Mesodermal cell (in vitro differentiated cells): Measurements from ENCODE around the gene CSTPP1.
"Not testable (repeated sequence)": the region's sequence is repeated elsewhere in the genome, so short reads cannot be mapped to it uniquely, and the experiment has no call there.

Experiments
- H3K27ac ChIP-seq: 2 replicates; pipeline ENCODE4 v1.7.0; 2013; ENCODE audit warnings: mild to moderate bottlenecking, low read depth, low read length, moderate library complexity; ENCODE audit not compliant: severe bottlenecking
- H3K36me3 ChIP-seq: 2 replicates; pipeline ENCODE4 v1.7.1; 2013; ENCODE audit warnings: mild to moderate bottlenecking, low read length, moderate library complexity; ENCODE audit not compliant: control insufficient read depth, insufficient read depth
- H3K4me1 ChIP-seq: one replicate; pipeline ENCODE4 v1.7.1; 2013; ENCODE audit warnings: mild to moderate bottlenecking, low read length; ENCODE audit not compliant: insufficient read depth, control insufficient read depth, poor library complexity, severe bottlenecking
- H3K4me3 ChIP-seq: 2 replicates; pipeline ENCODE4 v1.7.0; 2013; ENCODE audit warnings: low read length, control low read depth, mild to moderate bottlenecking; ENCODE audit not compliant: insufficient read depth, poor library complexity, severe bottlenecking; ENCODE audit errors: extremely low read depth
- H3K9me3 ChIP-seq: 2 replicates; pipeline ENCODE4 v1.7.1; 2013; ENCODE audit warnings: mild to moderate bottlenecking, low read length, moderate library complexity; ENCODE audit not compliant: control insufficient read depth
- WGBS, 2 experiments: methylation state at CpG; one replicate each; pipeline ENCODE4 v1.1.5; 2013; ENCODE audit warnings: missing lambda C conversion rate in 2 of 2; ENCODE audit not compliant: insufficient coverage in 2 of 2; 5-methylcytosine and 5-hydroxymethylcytosine counted together

The CSTPP1 gene

GRCh38 chr11:47186076-47186699 lies 249.6 kb downstream of the CSTPP1 start, which contains the start of gene PACSIN3:
TSS of gene PACSIN3 (minus strand) at chr11:47186434. CDS start at chr11:47182727, 3,707 bp downstream.
- 0 to 1% methylated on average over 49 to 75 of the region's 80 CpGs for WGBS, 2 experiments

DNA sequence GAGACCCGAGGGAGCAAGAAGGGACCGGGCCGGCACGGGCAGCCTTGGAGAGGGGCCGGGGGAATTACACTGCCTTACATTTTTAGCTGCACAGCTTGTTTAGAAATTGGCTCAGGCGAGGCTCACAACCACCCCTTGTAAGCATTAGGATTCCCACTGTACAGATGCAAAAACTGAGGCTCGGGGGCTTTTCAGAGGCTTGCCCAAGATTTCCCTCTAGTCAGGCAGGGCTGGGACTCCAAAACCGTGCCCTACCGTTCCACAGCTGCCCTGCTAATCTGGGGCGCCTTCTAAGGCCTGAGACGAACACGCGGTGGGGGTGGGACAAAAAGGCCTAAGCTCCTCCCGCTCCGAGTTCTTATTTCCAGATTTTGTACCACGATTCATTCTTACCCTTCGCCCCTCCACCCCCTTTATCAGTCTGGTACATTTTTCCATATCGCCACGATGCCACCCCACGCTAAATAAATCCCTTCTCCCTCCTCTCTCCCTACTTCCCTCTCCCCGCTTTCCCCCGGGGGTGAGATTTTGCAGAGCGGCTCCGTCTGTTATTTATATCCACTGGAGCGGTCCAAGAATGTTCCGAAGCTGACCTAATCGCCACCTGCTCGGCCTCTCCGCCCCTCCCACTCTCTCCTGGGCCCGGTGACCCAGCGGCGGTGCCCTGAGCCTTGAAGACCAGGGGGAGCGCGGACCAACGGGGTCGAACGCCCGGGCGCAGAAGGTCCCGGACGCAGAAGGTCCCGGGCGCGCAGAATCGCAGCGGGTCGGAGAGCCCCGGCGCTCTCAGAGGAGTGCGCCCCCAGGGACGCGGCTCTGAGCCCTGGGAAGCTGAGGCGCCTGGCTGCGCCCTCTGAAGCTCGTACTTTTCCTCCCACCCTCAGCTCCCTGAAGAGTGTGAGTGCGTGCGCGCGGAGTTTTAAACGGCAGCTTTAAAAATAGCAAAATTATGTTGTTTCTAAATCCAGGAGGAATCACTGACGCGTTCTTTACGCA lies 250.4 kb downstream of the CSTPP1 start:
- H3K27ac ChIP-seq, result peak overlapping the region; percentile 68
- peaks cover 8% of the 10 kb centered on the region for H3K36me3 ChIP-seq
- peak overlapping the region; percentile 74 for H3K4me3 ChIP-seq
- peaks cover 23% of the 10 kb centered on the region for H3K4me1 ChIP-seq
- 2% methylated on average over 53 to 55 of the region's 63 CpGs for WGBS, 2 experiments
- H3K9me3 ChIP-seq, result no peaks in the 10 kb centered on the region

More at GRCh38 chr11:47186076-47186699, 249.6 kb downstream of the CSTPP1 start, which contains the start of gene PACSIN3:
- peaks cover 11% of the 10 kb centered on the region for H3K36me3 ChIP-seq
- H3K4me3 ChIP-seq, result peak within 1 kb of the TSS; percentile 74
- H3K9me3 ChIP-seq, result no peaks in the 10 kb centered on the region
- H3K27ac ChIP-seq, result peak within 1 kb of the TSS; percentile 92
- H3K4me1 ChIP-seq, result peaks cover 23% of the 10 kb centered on the region

GRCh38 chr11:47187723-47188122 lies 251.2 kb downstream of the CSTPP1 start:
- H3K36me3 ChIP-seq, result peaks cover 2% of the 10 kb centered on the region
- H3K4me3 ChIP-seq, result peak overlapping the region; percentile 74
- H3K4me1 ChIP-seq, result peaks cover 23% of the 10 kb centered on the region
- H3K9me3 ChIP-seq, result no peaks in the 10 kb centered on the region
- H3K27ac ChIP-seq, result peak overlapping the region; percentile 2
- 53 to 69% methylated on average over 4 to 5 of the region's 5 CpGs for WGBS, 2 experiments

- H3K36me3 ChIP-seq, result no peaks in the 10 kb centered on the region
- no peaks in the 10 kb centered on the region for H3K9me3 ChIP-seq
- WGBS, 2 experiments, result 90% methylated on average over 1 of the region's 1 CpG; no CpG with 5 or more reads in 1 of the 2 experiments
- H3K27ac ChIP-seq, result peak overlapping the region; percentile 24
- no peak overlapping the region for H3K4me3 ChIP-seq
- H3K4me1 ChIP-seq, result peaks cover 23% of the 10 kb centered on the region
Observed at GRCh38 chr11:47188259-47188658, 251.7 kb downstream of the CSTPP1 start.

DNA sequence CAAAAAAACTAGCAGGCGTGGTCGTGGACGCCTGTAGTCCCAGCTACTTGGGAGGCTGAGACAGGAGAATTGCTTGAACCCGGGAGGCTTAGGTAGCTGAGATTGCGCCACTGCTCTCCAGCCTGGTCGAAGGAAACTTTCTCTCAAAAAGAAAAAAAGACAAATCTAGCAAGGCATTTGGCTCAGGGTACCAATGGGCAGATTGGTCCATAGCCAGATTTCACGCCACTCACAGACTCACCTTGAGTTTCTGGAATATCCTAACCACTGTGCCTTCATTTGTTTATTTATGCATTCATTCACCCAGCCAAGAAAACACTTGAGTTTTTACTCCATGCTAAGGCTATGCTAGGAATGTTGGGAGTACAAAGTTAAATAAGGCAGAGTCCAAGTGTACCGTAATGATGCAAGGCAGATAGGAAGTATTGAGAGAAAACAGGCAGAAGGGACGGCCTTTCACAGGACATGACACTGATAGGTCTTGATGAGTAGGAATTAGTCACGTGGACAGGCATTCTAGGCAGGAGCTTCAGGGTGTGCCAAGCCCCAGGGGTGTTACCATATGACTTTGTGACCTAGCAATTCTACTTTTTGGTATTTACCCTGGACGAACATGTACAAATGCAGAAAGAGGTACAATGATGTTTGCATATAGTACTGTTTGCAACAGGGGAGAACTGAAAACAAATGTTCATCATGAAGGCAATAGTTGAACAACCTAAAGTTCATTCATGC lies 252.7 kb downstream of the CSTPP1 start:
- 83 to 91% methylated on average over 10 of the region's 11 CpGs for WGBS, 2 experiments
- no peak overlapping the region for H3K4me3 ChIP-seq
- H3K9me3 ChIP-seq, result no peaks in the 10 kb centered on the region
- no peaks in the 10 kb centered on the region for H3K36me3 ChIP-seq
- peak overlapping the region; percentile 54 for H3K27ac ChIP-seq
- peaks cover 20% of the 10 kb centered on the region for H3K4me1 ChIP-seq

GRCh38 chr11:47191137-47191536 lies 254.6 kb downstream of the CSTPP1 start:
- not testable (repeated sequence) for H3K36me3 ChIP-seq
- WGBS, 2 experiments, result 94 to 98% methylated on average over 8 of the region's 10 CpGs

GRCh38 chr11:47192111-47192510 lies 255.6 kb downstream of the CSTPP1 start:
- H3K27ac ChIP-seq, result no peak overlapping the region
- H3K4me1 ChIP-seq, result peaks cover 11% of the 10 kb centered on the region
- no peaks in the 10 kb centered on the region for H3K36me3 ChIP-seq
- H3K4me3 ChIP-seq, result no peak overlapping the region
- WGBS, 2 experiments, result 92 to 100% methylated on average over 2 to 4 of the region's 4 CpGs
- H3K9me3 ChIP-seq, result no peaks in the 10 kb centered on the region

More at GRCh38 chr11:47191137-47191536, 254.6 kb downstream of the CSTPP1 start:
- H3K9me3 ChIP-seq, H3K4me3 ChIP-seq: not testable (repeated sequence)
- Histone ChIP-seq H3K4me1 (peaks cover 11% of the 10 kb centered on the region), H3K27ac (peak overlapping the region; percentile 51)

DNA sequence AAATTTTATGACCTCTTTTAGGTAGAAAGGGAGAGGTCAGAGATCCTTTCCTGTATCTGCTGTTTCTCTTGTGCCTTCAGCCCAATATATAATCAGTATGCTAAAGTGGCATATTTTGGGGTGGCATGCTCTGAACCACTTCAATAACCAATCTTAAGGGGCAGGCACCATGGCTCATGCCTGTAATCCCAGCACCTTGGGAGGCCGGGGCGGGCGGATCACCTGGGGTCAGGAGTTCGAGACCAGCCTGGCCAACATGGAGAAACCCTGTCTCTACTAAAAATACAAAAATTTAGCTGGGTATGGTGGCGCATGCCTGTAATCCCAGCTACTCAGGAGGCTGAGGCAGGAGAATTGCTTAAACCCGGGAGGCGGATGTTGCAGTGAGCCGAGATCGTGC lies 261.6 kb downstream of the CSTPP1 start:
- H3K27ac ChIP-seq, H3K9me3 ChIP-seq, H3K4me1 ChIP-seq, H3K36me3 ChIP-seq, H3K4me3 ChIP-seq: not testable (repeated sequence)
- WGBS, 2 experiments, result 88 to 90% methylated on average over 5 to 8 of the region's 9 CpGs

- 88 to 92% methylated on average over 4 of the region's 4 CpGs for WGBS, 2 experiments
- no peak overlapping the region for H3K27ac ChIP-seq
Observed at GRCh38 chr11:47201015-47201414, 264.5 kb downstream of the CSTPP1 start.

GRCh38 chr11:47202576-47202975 lies 266.0 kb downstream of the CSTPP1 start:
- Histone ChIP-seq H3K36me3 (no peaks in the 10 kb centered on the region), H3K4me1 (peaks cover 13% of the 10 kb centered on the region), H3K9me3 (no peaks in the 10 kb centered on the region), H3K27ac (no peak overlapping the region), H3K4me3 (no peak overlapping the region)
- WGBS, 2 experiments, result 94 to 98% methylated on average over 4 to 5 of the region's 5 CpGs

More at GRCh38 chr11:47201015-47201414, 264.5 kb downstream of the CSTPP1 start:
- H3K36me3 ChIP-seq, result no peaks in the 10 kb centered on the region
- H3K4me1 ChIP-seq, result peaks cover 13% of the 10 kb centered on the region
- no peaks in the 10 kb centered on the region for H3K9me3 ChIP-seq
- H3K4me3 ChIP-seq, result no peak overlapping the region
